Erythroblast (primary cell): ENCODE results near the gene SEC24A.

Experiments
- GATA1 ChIP-seq: IDR thresholded peaks from 2 replicates; pipeline ENCODE4 v1.6.1; 2011; ENCODE audit warnings: low read depth, mild to moderate bottlenecking, control low read depth, low read length, moderate library complexity
- POLR2A ChIP-seq: IDR thresholded peaks from 2 replicates; pipeline ENCODE4 v1.6.1; 2011; ENCODE audit warnings: mild to moderate bottlenecking, low read length

DNA sequence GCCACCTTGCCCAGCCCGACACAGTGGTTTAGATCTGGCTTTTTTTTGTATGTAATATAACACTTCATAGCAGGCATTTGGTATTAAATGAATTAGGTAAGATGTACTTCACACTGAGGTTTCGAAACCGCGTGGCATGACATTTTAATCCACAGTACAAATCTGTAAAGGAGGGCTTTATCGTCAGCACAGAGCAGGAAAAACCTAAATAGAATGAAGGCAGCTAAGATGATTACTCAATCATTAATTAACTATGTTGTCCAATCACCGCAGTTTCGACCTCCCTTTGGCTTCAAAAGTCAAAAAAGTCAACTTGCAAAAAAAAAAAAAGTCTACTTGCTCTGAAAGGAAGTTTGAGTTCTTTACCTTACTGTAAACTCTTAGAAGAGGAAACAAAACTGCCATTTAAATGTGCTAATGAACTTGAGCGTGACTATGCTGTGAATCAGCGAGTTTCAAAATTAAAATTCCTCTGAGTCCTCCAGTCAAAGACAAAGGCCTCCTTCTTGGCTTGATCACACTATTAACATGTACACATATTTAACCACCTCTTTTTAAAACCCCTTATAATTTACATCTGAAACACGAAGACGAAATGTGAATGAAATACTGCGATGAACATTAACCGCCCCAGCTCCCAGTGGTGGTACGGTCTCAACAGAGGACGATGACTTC, 698 bp upstream of the SEC24A start:
- no peak for TF ChIP-seq POLR2A
- no peak for TF ChIP-seq GATA1
